ENCODE measurements around the gene HNRNPU.
"Not testable (repeated sequence)": the region's sequence is repeated elsewhere in the genome, so short reads cannot be mapped to it uniquely, and the experiment has no call there.

HNRNPU gene

GRCh38 chr1:244840219-244840794 is 24.0 kb downstream of the HNRNPU start:
- DNase-seq (ENCODE audit: low read depth) = no peak

GRCh38 chr1:244839656-244840055 is 24.7 kb downstream of the HNRNPU start:
- no peak for DNase-seq (ENCODE audit: low read depth)

GRCh38 chr1:244837597-244838258 is 26.6 kb downstream of the HNRNPU start:
- DNase-seq (ENCODE audit: low read depth) = no peak

GRCh38 chr1:244836584-244836983 is 27.8 kb downstream of the HNRNPU start:
- no peak for DNase-seq (ENCODE audit: low read depth)

GRCh38 chr1:244836135-244836521 is 28.2 kb downstream of the HNRNPU start:
- DNase-seq (ENCODE audit: low read depth) = no peak

GRCh38 chr1:244835276-244836134 is 28.8 kb downstream of the HNRNPU start, which contains the start of gene COX20:
Gene COX20, plus strand, starts transcription at chr1:244835658. Its CDS starts 57 bp downstream, at chr1:244835715.
- peak; percentile 85 for DNase-seq (ENCODE audit: low read depth)

GRCh38 chr1:244834543-244835275 is 29.6 kb downstream of the HNRNPU start:
- DNase-seq (ENCODE audit: low read depth) = peak; percentile 80

GRCh38 chr1:244833734-244834542 is 30.4 kb downstream of the HNRNPU start:
- DNase-seq (ENCODE audit: low read depth) = peak; percentile 24

GRCh38 chr1:244833260-244833659 is 31.1 kb downstream of the HNRNPU start:
- DNase-seq (ENCODE audit: low read depth) = not testable (repeated sequence)

GRCh38 chr1:244830639-244831038 is 33.7 kb downstream of the HNRNPU start:
- no peak for DNase-seq (ENCODE audit: low read depth)

GRCh38 chr1:244826712-244827111 is 37.6 kb downstream of the HNRNPU start:
- no peak for DNase-seq (ENCODE audit: low read depth)

GRCh38 chr1:244822878-244823277 is 41.5 kb downstream of the HNRNPU start:
- no peak for DNase-seq (ENCODE audit: low read depth)

GRCh38 chr1:244821134-244821533 is 43.2 kb downstream of the HNRNPU start:
- no peak for DNase-seq (ENCODE audit: low read depth)

- no peak for DNase-seq (ENCODE audit: low read depth)
Observed at GRCh38 chr1:244820131-244820530, 44.2 kb downstream of the HNRNPU start.

GRCh38 chr1:244817415-244817894 is 46.9 kb downstream of the HNRNPU start:
- DNase-seq (ENCODE audit: low read depth) = no peak

- DNase-seq (ENCODE audit: low read depth) = no peak
Observed at GRCh38 chr1:244815600-244816099, 48.7 kb downstream of the HNRNPU start.

- DNase-seq (ENCODE audit: low read depth) = no peak
Observed at GRCh38 chr1:244813327-244813726, 51.0 kb downstream of the HNRNPU start.

- no peak for DNase-seq (ENCODE audit: low read depth)
Observed at GRCh38 chr1:244810221-244810620, 54.1 kb downstream of the HNRNPU start.

- DNase-seq (ENCODE audit: low read depth) = no peak
Observed at GRCh38 chr1:244807138-244807537, 57.2 kb downstream of the HNRNPU start.

- no peak for DNase-seq (ENCODE audit: low read depth)
Observed at GRCh38 chr1:244804841-244805240, 59.5 kb downstream of the HNRNPU start.

All from activated T-helper 9 cell treated with anti-CD3 and anti-CD28 coated beads, Interleukin-2, amount 50 U/mL, for 16 hours (primary cell).